Breast epithelium (tissue), 3 donors: ENCODE data around the gene CADPS.

Experiments
- CTCF ChIP-seq, 3 donors: fragments of 450-650 bp; IDR thresholded peaks; one replicate each; pipeline ENCODE4 v1.5.1; 2016 to 2017; ENCODE audit warnings: antibody characterized with exemption in 3 of 3, mild to moderate bottlenecking in 3 of 3, moderate library complexity in 3 of 3
- POLR2AphosphoS5 ChIP-seq, 3 donors: sonication (generic); formaldehyde crosslinking; IDR thresholded peaks; one replicate each; pipeline ENCODE4 v1.6.1; 2017; ENCODE audit warnings: antibody characterized with exemption in 3 of 3

GRCh38 chr3:62835554-62836236 is 39.5 kb downstream of the CADPS start:
- TF ChIP-seq POLR2AphosphoS5 (IDR thresholded peaks at IDR 0.05) (no peak), CTCF (IDR thresholded peaks at IDR 0.05) (no peak)
